Activated CD4-positive, alpha-beta T cell treated with anti-CD3 and anti-CD28 coated beads, Interleukin-2, amount 10 ng/mL, durations not matched to agents 24 days and 14 days (primary cell): ENCODE measurements around the gene CUEDC1. TPM values are rescaled to one million over a fixed set of nuclear protein-coding genes. Genes with fewer than 3 reads are reported as not detected.

Experiments
- DNase-seq: peaks from one replicate; pipeline ENCODE4 v3.0.0; 2022
- H3K27ac Mint-ChIP-seq: one replicate; pipeline ENCODE4 v1.8.0; 2022; ENCODE audit warnings: mild to moderate bottlenecking, mixed read lengths
- H3K27me3 Mint-ChIP-seq: one replicate; pipeline ENCODE4 v1.8.0; 2022; ENCODE audit warnings: mixed read lengths
- H3K36me3 Mint-ChIP-seq: one replicate; pipeline ENCODE4 v1.8.0; 2022; ENCODE audit warnings: low read depth, mild to moderate bottlenecking, mixed read lengths
- H3K4me1 Mint-ChIP-seq: one replicate; pipeline ENCODE4 v1.8.0; 2021; ENCODE audit warnings: mixed read lengths
- H3K4me3 Mint-ChIP-seq: one replicate; pipeline ENCODE4 v1.8.0; 2022; ENCODE audit warnings: mild to moderate bottlenecking, moderate library complexity, mixed read lengths
- H3K9me3 Mint-ChIP-seq: one replicate; pipeline ENCODE4 v1.8.0; 2021; ENCODE audit warnings: mixed read lengths
- intact Hi-C: fragments of 100-400 bp; cut with micrococcal nuclease; formaldehyde crosslinking; loops from one replicate; pipeline ENCODE4 v1.15.1; 2023
- total RNA-seq: library from RNA; stranded (reverse); gene quantifications from 2 replicates; pipeline ENCODE4 v1.2.3, GENCODE V29; 2022

Gene CUEDC1
- total RNA-seq, 1 donor from 2014 or later: 0.58 TPM

- H3K27me3 Mint-ChIP-seq: peaks cover 57% of the 10 kb centered on the region
- peaks cover 15% of the 10 kb centered on the region for H3K4me1 Mint-ChIP-seq
- H3K9me3 Mint-ChIP-seq: no peaks in the 10 kb centered on the region
- intact Hi-C loops: loop anchor here (2.0 kb wide), 1 partner anchor 29 kb away; no protein-coding TSS in a partner anchor
- no peak for DNase-seq
- H3K36me3 Mint-ChIP-seq: no peaks in the 10 kb centered on the region
- H3K27ac Mint-ChIP-seq: no peak overlapping the region
- no peak overlapping the region for H3K4me3 Mint-ChIP-seq
Measured at GRCh38 chr17:57957886-57958285, 2.7 kb upstream of the CUEDC1 start.

GRCh38 chr17:57957120-57957850 is 2.1 kb upstream of the CUEDC1 start:
- no peak for DNase-seq
- Mint-ChIP-seq H3K27me3 (peaks cover 63% of the 10 kb centered on the region), H3K9me3 (no peaks in the 10 kb centered on the region), H3K4me1 (peaks cover 17% of the 10 kb centered on the region), H3K27ac (peak overlapping the region; percentile 5), H3K4me3 (no peak overlapping the region), H3K36me3 (no peaks in the 10 kb centered on the region)
- intact Hi-C loops: loop anchor here (2.0 kb wide), 1 partner anchor 30 kb away; no protein-coding TSS in a partner anchor

GRCh38 chr17:57956291-57957119 is 1.3 kb upstream of the CUEDC1 start:
- no peak overlapping the region for H3K27ac Mint-ChIP-seq
- DNase-seq: peak; percentile 85
- intact Hi-C loops: loop anchor here (2.0 kb wide), 1 partner anchor 30 kb away; no protein-coding TSS in a partner anchor
- no peaks in the 10 kb centered on the region for H3K36me3 Mint-ChIP-seq
- H3K4me3 Mint-ChIP-seq: peak overlapping the region; percentile 75
- peaks cover 17% of the 10 kb centered on the region for H3K4me1 Mint-ChIP-seq
- H3K27me3 Mint-ChIP-seq: peaks cover 58% of the 10 kb centered on the region
- no peaks in the 10 kb centered on the region for H3K9me3 Mint-ChIP-seq

- Mint-ChIP-seq H3K4me1 (peaks cover 30% of the 10 kb centered on the region), H3K36me3 (no peaks in the 10 kb centered on the region), H3K4me3 (peak overlapping the region; percentile 71), H3K27me3 (peaks cover 51% of the 10 kb centered on the region), H3K27ac (no peak overlapping the region), H3K9me3 (no peaks in the 10 kb centered on the region)
- DNase-seq: no peak
- intact Hi-C loops: no loop called here
Measured at GRCh38 chr17:57954397-57955182, 622 bp downstream of the CUEDC1 start.

GRCh38 chr17:57953705-57954396 is 1.4 kb downstream of the CUEDC1 start:
- Mint-ChIP-seq H3K27me3 (peaks cover 44% of the 10 kb centered on the region), H3K36me3 (no peaks in the 10 kb centered on the region), H3K4me3 (peak overlapping the region; percentile 71), H3K27ac (no peak overlapping the region), H3K4me1 (peaks cover 34% of the 10 kb centered on the region), H3K9me3 (no peaks in the 10 kb centered on the region)
- intact Hi-C loops: no loop called here
- DNase-seq: no peak

GRCh38 chr17:57953219-57953618 is 2.0 kb downstream of the CUEDC1 start:
- no peak overlapping the region for H3K4me3 Mint-ChIP-seq
- peaks cover 40% of the 10 kb centered on the region for H3K4me1 Mint-ChIP-seq

GRCh38 chr17:57949649-57950048 is 5.6 kb downstream of the CUEDC1 start:
- Mint-ChIP-seq H3K27ac (no peak overlapping the region), H3K4me3 (no peak overlapping the region), H3K36me3 (no peaks in the 10 kb centered on the region), H3K9me3 (no peaks in the 10 kb centered on the region), H3K27me3 (peaks cover 41% of the 10 kb centered on the region), H3K4me1 (peaks cover 35% of the 10 kb centered on the region)
- DNase-seq: no peak
- intact Hi-C loops: no loop called here

More at GRCh38 chr17:57953219-57953618, 2.0 kb downstream of the CUEDC1 start:
- no peak overlapping the region for H3K27ac Mint-ChIP-seq
- no peaks in the 10 kb centered on the region for H3K36me3 Mint-ChIP-seq
- intact Hi-C loops: no loop called here
- no peak for DNase-seq
- H3K9me3 Mint-ChIP-seq: no peaks in the 10 kb centered on the region
- H3K27me3 Mint-ChIP-seq: peaks cover 47% of the 10 kb centered on the region

GRCh38 chr17:57948555-57949420 is 6.4 kb downstream of the CUEDC1 start:
- H3K36me3 Mint-ChIP-seq: no peaks in the 10 kb centered on the region
- no peak overlapping the region for H3K27ac Mint-ChIP-seq
- peaks cover 33% of the 10 kb centered on the region for H3K4me1 Mint-ChIP-seq
- H3K4me3 Mint-ChIP-seq: no peak overlapping the region
- no peak for DNase-seq
- intact Hi-C loops: no loop called here
- peaks cover 40% of the 10 kb centered on the region for H3K27me3 Mint-ChIP-seq
- H3K9me3 Mint-ChIP-seq: no peaks in the 10 kb centered on the region

GRCh38 chr17:57948169-57948554 is 7.0 kb downstream of the CUEDC1 start:
- H3K4me1 Mint-ChIP-seq: peaks cover 33% of the 10 kb centered on the region
- no peaks in the 10 kb centered on the region for H3K9me3 Mint-ChIP-seq
- intact Hi-C loops: no loop called here
- DNase-seq: no peak
- no peaks in the 10 kb centered on the region for H3K36me3 Mint-ChIP-seq
- no peak overlapping the region for H3K27ac Mint-ChIP-seq
- H3K4me3 Mint-ChIP-seq: no peak overlapping the region
- H3K27me3 Mint-ChIP-seq: peaks cover 39% of the 10 kb centered on the region

- Mint-ChIP-seq H3K27ac (no peak overlapping the region), H3K4me1 (peaks cover 32% of the 10 kb centered on the region), H3K9me3 (no peaks in the 10 kb centered on the region), H3K36me3 (no peaks in the 10 kb centered on the region), H3K27me3 (peaks cover 34% of the 10 kb centered on the region), H3K4me3 (peak overlapping the region; percentile 52)
- DNase-seq: no peak
- intact Hi-C loops: no loop called here
Measured at GRCh38 chr17:57947369-57947768, 7.8 kb downstream of the CUEDC1 start.

GRCh38 chr17:57946798-57947358 is 8.3 kb downstream of the CUEDC1 start:
- peak; percentile 83 for DNase-seq
- Mint-ChIP-seq H3K27ac (no peak overlapping the region), H3K36me3 (no peaks in the 10 kb centered on the region), H3K4me1 (peaks cover 32% of the 10 kb centered on the region), H3K9me3 (no peaks in the 10 kb centered on the region), H3K4me3 (peak overlapping the region; percentile 52), H3K27me3 (peaks cover 35% of the 10 kb centered on the region)
- intact Hi-C loops: no loop called here

- Mint-ChIP-seq H3K36me3 (no peaks in the 10 kb centered on the region), H3K27ac (peak overlapping the region; percentile 6)
- intact Hi-C loops: no loop called here
Measured at GRCh38 chr17:57945996-57946797, 9.0 kb downstream of the CUEDC1 start.

More at GRCh38 chr17:57945996-57946797, 9.0 kb downstream of the CUEDC1 start:
- H3K4me3 Mint-ChIP-seq: peak overlapping the region; percentile 52
- no peak for DNase-seq
- H3K27me3 Mint-ChIP-seq: peaks cover 40% of the 10 kb centered on the region
- H3K4me1 Mint-ChIP-seq: peaks cover 36% of the 10 kb centered on the region
- no peaks in the 10 kb centered on the region for H3K9me3 Mint-ChIP-seq
